Activated CD4-positive, alpha-beta T cell treated with anti-CD3 and anti-CD28 coated beads for 36 hours (primary cell): ENCODE results near the gene UGGT2. TPM values are rescaled to one million over a fixed set of nuclear protein-coding genes. Genes with fewer than 3 reads are reported as not detected.

Experiments used
- ATAC-seq: fragments of 200-7000 bp; cut with Tn5 transposase; one replicate; pipeline ENCODE4 v1.10.0; 2021; ENCODE audit warnings: mild to moderate bottlenecking, moderate library complexity
- CTCF ChIA-PET: fragments of 350-600 bp; sonication (Branson Sonifier 250); formaldehyde crosslinking; loops from one replicate; lab custom pipeline; 2021; ENCODE audit warnings: antibody characterized with exemption; lab: Charles Lee
- POLR2A ChIA-PET: fragments of 350-600 bp; sonication (Branson Sonifier 250); formaldehyde crosslinking; loops from one replicate; lab custom pipeline; 2021; ENCODE audit warnings: antibody characterized with exemption, inconsistent platforms; lab: Charles Lee
- DNase-seq: peaks from one replicate; pipeline ENCODE4 v3.0.0-alpha.2; 2020
- H3K27ac Mint-ChIP-seq: one replicate; pipeline ENCODE4 v1.8.0; 2021; ENCODE audit warnings: mixed read lengths
- H3K27me3 Mint-ChIP-seq: one replicate; pipeline ENCODE4 v1.8.0; 2021; ENCODE audit warnings: mixed read lengths
- H3K36me3 Mint-ChIP-seq: one replicate; pipeline ENCODE4 v1.8.0; 2021; ENCODE audit warnings: low read depth, mixed read lengths
- H3K4me1 Mint-ChIP-seq: one replicate; pipeline ENCODE4 v1.8.0; 2021; ENCODE audit warnings: mixed read lengths
- H3K4me3 Mint-ChIP-seq: one replicate; pipeline ENCODE4 v1.8.0; 2021; ENCODE audit warnings: mild to moderate bottlenecking, moderate library complexity, mixed read lengths
- H3K9me3 Mint-ChIP-seq: one replicate; pipeline ENCODE4 v1.8.0; 2021; ENCODE audit warnings: low read depth, mixed read lengths
- intact Hi-C, 2 experiments: fragments of 100-400 bp; cut with DNase I in 1 of 2; cut with micrococcal nuclease in 1 of 2; formaldehyde crosslinking; loops; one replicate each; pipeline versions ENCODE4 v1.14.2 to v1.15.1; 2022 to 2024; cut with DNase I, micrococcal nuclease
- total RNA-seq, 2 experiments: library from RNA; stranded (reverse); gene quantifications; one replicate each; pipeline ENCODE4 v1.2.3, GENCODE V29; 2021

Gene UGGT2
- total RNA-seq, 2 experiments from 2014 or later, result 0.18 to 0.34 TPM

DNA sequence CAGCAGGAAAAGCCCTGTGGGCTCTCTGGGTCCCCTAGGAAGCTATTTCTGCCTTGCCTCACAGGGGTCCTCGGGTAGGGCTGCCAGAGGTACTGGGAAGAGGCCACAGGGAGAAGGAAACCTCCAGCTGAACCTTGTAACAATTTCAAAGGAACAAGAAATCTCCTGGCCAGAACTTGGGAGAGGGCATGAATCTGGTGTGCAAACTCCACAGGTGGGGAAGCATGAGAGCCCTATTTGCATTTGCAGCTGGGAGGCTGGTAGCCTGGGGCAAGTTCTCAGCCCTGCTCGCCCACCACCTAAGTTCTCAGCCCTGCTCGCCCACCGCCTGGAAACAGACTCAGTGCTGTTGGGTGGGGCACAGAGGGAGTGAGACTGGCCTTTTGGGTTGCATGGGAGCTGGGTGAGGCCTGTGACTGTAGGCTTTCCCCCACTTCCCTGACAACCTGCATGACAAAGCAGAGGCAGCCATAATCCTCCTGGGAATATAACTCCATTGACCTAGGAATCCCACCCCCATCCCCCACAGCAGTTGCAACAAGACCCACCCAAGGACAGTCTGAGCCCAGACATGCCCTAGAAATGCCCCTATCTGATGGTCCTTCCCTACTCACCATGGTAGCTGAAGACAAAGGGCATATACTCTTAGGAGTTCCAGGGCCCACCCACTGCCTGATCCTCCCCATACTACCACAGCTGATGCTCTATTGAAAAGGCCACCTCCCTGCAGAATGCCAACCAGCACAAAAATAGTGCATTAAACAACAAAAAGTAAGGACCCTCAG lies 11.7 kb downstream of the UGGT2 start:
- POLR2A ChIA-PET, result no interaction called here
- H3K36me3 Mint-ChIP-seq, result no peaks in the 10 kb centered on the region
- no peak overlapping the region for H3K4me3 Mint-ChIP-seq

DNA sequence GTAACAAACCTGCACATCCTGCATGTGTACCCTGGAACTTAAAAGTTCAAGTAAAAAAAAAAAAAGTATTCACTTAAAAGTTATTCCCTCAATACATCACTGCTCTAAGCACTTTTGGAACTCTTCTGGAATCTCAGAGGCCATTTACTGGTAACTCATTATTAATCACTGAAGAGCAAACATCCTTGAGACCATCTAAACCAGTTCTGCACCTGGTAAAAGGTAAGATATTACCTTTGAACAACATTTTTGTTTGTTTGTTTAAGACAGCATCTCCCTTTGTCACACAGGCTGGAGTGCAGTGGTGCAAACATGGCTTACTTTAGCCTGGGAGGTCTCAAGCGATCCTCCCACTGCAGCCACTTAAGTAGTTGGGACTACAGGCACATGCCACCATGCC lies 16.7 kb downstream of the UGGT2 start:
- Mint-ChIP-seq H3K27ac (no peak overlapping the region), H3K36me3 (no peaks in the 10 kb centered on the region), H3K27me3 (no peaks in the 10 kb centered on the region), H3K9me3 (peaks cover 5% of the 10 kb centered on the region), H3K4me3 (no peak overlapping the region), H3K4me1 (no peaks in the 10 kb centered on the region)
- no peak for ATAC-seq
- no peak for DNase-seq
- POLR2A ChIA-PET, result no interaction called here
- intact Hi-C loops, result no loop called here
- CTCF ChIA-PET, result no interaction called here

More for the DNA sequence above, 11.7 kb downstream of the UGGT2 start:
- Mint-ChIP-seq H3K27ac (no peak overlapping the region), H3K4me1 (no peaks in the 10 kb centered on the region), H3K9me3 (peaks cover 3% of the 10 kb centered on the region), H3K27me3 (no peaks in the 10 kb centered on the region)
- CTCF ChIA-PET, result no interaction called here
- ATAC-seq (no peak), DNase-seq (no peak)
- intact Hi-C loops, result no loop called here

DNA sequence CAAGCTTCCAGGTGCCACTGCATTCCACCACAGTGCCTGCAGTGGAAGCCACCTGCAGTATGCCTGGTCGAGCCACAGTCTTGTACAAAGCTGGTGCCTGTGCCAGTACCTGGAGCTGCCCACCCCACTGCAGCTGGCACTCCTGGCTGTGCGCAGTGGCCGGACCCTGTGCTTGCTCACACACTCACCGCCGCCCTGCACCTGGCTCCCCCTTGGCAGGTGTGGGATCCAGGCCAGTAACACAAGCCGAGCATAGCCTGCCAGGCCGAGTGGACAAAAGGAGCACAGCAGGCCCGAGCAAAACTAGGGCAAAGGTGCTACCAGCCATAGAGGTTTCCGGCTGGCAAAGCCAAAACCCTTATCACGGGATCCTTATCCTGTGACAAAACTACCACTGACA lies 18.5 kb downstream of the UGGT2 start:
- Mint-ChIP-seq H3K9me3 (peaks cover 1% of the 10 kb centered on the region), H3K36me3 (no peaks in the 10 kb centered on the region), H3K27ac (no peak overlapping the region), H3K4me1 (no peaks in the 10 kb centered on the region), H3K27me3 (no peaks in the 10 kb centered on the region), H3K4me3 (no peak overlapping the region)
- CTCF ChIA-PET, result no interaction called here
- POLR2A ChIA-PET, result no interaction called here
- ATAC-seq (no peak), DNase-seq (no peak)
- intact Hi-C loops, result no loop called here

DNA sequence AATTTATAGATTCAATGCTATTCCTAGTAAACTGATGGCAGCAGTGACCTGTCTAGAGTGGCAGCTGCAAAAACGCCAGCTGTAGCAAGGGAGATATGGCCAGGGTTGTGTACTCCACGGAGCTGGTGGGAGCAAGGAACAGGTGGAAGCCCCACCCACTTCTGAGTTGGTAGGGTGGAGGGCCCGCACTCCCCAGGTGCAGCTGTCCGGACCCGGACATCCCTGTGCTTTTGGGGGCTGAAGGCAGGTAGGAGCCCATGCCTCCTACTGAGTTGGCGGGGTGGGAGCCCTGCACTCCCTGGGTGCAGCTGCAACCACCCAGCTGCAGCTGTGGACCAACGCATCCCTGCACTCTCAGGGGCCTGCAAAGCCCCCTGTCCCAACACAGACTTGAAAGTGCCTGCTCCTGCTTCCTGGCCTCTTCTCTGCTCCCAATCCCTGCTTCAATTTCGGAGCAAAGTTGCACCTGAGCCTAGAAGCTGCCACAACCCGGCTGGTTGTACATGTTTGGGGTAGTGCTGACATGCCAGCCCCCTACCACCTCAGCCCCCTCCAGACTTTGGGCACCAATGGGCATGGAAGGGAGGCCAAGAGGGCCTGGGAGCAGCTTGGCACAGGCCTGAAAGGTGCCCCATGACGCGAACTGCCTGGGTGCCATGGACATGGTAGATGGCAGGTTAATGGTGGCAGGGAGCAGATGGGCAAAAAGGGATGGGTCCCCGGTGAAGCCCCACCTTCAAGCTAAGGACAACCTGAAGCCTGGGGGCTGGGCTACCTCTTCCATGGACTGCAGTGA lies 19.8 kb downstream of the UGGT2 start:
- no peaks in the 10 kb centered on the region for H3K36me3 Mint-ChIP-seq
- no peak overlapping the region for H3K4me3 Mint-ChIP-seq
- no peak overlapping the region for H3K27ac Mint-ChIP-seq
- no peak for DNase-seq
- intact Hi-C loops, result no loop called here
- ATAC-seq, result no peak
- H3K9me3 Mint-ChIP-seq, result peaks cover 1% of the 10 kb centered on the region
- ChIA-PET POLR2A (interaction anchor here (0.7 kb wide), 1 partner anchor 19 kb away, joined by 3 read pairs; no protein-coding TSS in a partner anchor), CTCF (no interaction called here)
- no peaks in the 10 kb centered on the region for H3K27me3 Mint-ChIP-seq
- no peaks in the 10 kb centered on the region for H3K4me1 Mint-ChIP-seq

DNA sequence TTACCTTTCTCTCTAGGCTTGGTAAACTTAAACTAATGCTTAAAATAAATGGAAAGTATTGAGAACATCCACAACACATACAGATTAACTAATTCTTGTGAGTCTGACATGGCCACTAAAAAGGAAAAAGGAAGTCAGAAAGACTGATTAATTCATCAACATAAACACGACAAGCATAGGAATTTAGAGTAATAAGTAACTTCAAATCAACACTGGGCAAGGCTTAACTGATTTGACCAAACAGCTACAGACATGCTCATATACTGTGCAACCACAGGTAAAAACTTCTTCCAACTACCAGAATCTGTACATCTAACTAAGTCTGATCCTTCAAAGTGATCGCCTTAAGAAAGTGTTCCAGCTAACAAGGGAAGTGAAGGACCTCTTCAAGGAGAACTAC lies 20.5 kb downstream of the UGGT2 start:
- H3K27ac Mint-ChIP-seq, result no peak overlapping the region
- CTCF ChIA-PET, result no interaction called here
- intact Hi-C loops, result no loop called here

DNA sequence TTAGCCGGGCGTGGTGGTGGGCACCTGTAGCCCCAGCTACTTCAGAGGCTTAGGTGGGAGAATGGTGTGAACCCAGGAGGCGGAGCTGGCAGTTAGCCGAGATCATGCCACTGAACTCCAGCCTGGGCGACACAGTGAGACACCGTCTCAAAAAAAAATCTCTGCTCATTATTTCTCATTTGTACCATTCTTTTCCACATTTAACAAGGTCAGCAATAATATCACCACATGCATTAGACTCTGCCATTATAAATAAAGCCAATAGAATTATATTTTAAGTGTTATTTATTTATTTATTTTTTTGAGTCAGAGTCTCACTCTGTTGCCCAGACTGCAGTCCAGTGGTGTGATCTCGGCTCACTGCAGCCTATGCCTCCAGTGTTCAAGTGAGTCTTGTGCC lies 24.2 kb downstream of the UGGT2 start:
- Mint-ChIP-seq H3K4me1 (no peaks in the 10 kb centered on the region), H3K27me3 (no peaks in the 10 kb centered on the region), H3K4me3 (no peak overlapping the region), H3K9me3 (no peaks in the 10 kb centered on the region), H3K36me3 (no peaks in the 10 kb centered on the region), H3K27ac (no peak overlapping the region)
- no peak for DNase-seq
- POLR2A ChIA-PET, result no interaction called here
- intact Hi-C loops, result no loop called here
- CTCF ChIA-PET, result no interaction called here
- ATAC-seq, result no peak

More for the DNA sequence above, 20.5 kb downstream of the UGGT2 start:
- H3K27me3 Mint-ChIP-seq, result no peaks in the 10 kb centered on the region
- no peak overlapping the region for H3K4me3 Mint-ChIP-seq
- ATAC-seq (no peak), DNase-seq (no peak)
- POLR2A ChIA-PET, result interaction anchor here (0.7 kb wide), 1 partner anchor 20 kb away, joined by 3 read pairs; no protein-coding TSS in a partner anchor
- H3K4me1 Mint-ChIP-seq, result no peaks in the 10 kb centered on the region
- no peaks in the 10 kb centered on the region for H3K36me3 Mint-ChIP-seq
- peaks cover 1% of the 10 kb centered on the region for H3K9me3 Mint-ChIP-seq

DNA sequence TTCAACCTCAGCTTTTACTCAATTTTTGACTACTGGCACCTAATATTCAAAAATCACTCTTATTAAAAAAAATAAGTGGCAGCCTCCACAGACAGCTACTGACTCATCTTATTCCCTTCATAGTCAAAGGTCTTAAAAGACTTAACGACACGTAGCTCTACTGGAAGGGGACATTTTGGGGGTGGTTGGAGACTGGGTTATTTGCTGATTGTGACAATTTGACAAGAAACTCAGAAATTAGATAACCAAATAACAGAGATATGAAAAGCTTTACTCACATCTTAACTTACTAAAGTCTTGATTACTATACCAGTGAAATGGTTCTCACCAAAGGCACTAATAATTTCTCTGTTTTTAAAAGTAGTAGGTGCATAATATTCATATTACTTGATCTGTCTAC lies 25.7 kb downstream of the UGGT2 start:
- H3K4me1 Mint-ChIP-seq, result no peaks in the 10 kb centered on the region

DNA sequence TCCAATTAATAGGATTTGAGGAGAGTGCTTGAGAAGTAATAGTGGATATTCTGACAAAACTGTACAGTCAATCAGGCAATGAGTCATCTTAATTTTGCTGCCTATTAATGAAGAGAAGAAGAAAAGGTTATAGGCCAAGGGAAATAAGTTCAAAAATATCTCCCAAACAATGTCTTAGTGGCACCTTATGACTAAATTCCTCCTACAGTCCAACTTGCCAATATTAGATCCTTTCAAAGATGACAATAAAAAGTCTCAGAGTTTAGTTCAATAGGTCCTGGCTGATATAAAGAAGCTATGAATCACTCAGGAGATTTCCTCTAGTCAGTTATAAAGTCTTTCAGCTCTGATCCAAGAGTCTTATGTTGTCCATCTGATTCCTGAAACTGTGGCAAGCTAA lies 27.9 kb downstream of the UGGT2 start:
- Mint-ChIP-seq H3K36me3 (no peaks in the 10 kb centered on the region), H3K4me1 (no peaks in the 10 kb centered on the region), H3K9me3 (no peaks in the 10 kb centered on the region), H3K4me3 (no peak overlapping the region), H3K27me3 (no peaks in the 10 kb centered on the region), H3K27ac (no peak overlapping the region)
- ATAC-seq (no peak), DNase-seq (no peak)
- ChIA-PET POLR2A (no interaction called here), CTCF (no interaction called here)
- intact Hi-C loops, result no loop called here

More for the DNA sequence above, 25.7 kb downstream of the UGGT2 start:
- Mint-ChIP-seq H3K36me3 (no peaks in the 10 kb centered on the region), H3K27ac (no peak overlapping the region), H3K4me3 (no peak overlapping the region), H3K9me3 (no peaks in the 10 kb centered on the region), H3K27me3 (no peaks in the 10 kb centered on the region)
- intact Hi-C loops, result no loop called here
- ATAC-seq, result no peak
- no peak for DNase-seq
- ChIA-PET CTCF (interaction anchor here (0.7 to 1.2 kb wide), 2 partner anchors 8 to 142 kb away, joined by 3 read pairs; no protein-coding TSS in a partner anchor), POLR2A (no interaction called here)

DNA sequence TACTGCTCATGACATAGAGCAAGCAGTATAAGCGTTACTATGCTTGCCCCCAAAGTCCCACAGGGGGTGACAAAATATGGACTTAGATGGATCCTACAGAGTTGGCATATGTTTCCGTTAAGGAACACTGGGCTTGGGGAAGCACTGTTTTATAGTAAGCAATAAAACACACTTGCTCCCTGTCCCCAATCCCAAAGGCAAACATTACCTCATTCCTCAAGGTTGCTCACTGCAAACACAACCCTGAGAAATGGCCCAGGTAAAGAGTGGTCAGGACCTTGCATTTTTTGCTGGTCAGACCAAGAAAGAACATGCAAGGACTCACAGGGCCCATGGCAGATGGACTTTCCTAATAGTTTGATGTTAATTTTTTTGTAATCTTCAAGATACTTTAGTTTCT lies 32.3 kb downstream of the UGGT2 start:
- H3K27ac Mint-ChIP-seq, result no peak overlapping the region
- DNase-seq (no peak), ATAC-seq (no peak)
- no peaks in the 10 kb centered on the region for H3K4me1 Mint-ChIP-seq
- intact Hi-C loops, result loop anchor here (1.0 to 5.0 kb wide), 3 partner anchors 796 to 937 kb away; no protein-coding TSS in a partner anchor
- ChIA-PET CTCF (interaction anchor here (1.5 kb wide), 1 partner anchor 207 kb away, joined by 5 read pairs; no protein-coding TSS in a partner anchor), POLR2A (no interaction called here)
- no peak overlapping the region for H3K4me3 Mint-ChIP-seq
- peaks cover 2% of the 10 kb centered on the region for H3K9me3 Mint-ChIP-seq
- H3K27me3 Mint-ChIP-seq, result no peaks in the 10 kb centered on the region
- no peaks in the 10 kb centered on the region for H3K36me3 Mint-ChIP-seq

DNA sequence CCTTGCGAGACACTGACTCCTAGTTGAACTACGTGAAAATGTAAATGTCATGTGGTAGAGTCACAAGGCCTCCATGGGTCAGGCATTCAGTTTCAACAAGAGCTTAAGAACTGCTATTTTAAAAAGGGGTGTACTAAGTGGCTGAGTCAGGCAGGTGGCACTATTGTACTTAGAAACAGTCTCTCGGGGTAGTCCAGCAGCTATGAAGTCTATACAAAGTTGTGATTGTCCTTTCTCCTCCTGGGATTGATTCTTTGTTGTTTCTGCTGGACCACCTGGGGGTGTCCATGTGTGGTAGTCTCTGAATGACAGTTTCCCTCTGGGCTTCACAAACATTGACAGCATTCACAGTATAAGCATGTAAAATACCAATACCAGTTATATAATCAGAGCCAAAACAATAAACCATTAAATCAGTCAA lies 33.0 kb downstream of the UGGT2 start:
- no peak overlapping the region for H3K27ac Mint-ChIP-seq
- DNase-seq, result peak; percentile 19
- ChIA-PET CTCF (interaction anchor here (0.6 to 1.5 kb wide), 11 partner anchors 8 to 938 kb away, joined by 3 to 5 read pairs (median 3); no protein-coding TSS in a partner anchor), POLR2A (no interaction called here)
- no peaks in the 10 kb centered on the region for H3K4me1 Mint-ChIP-seq
- no peak overlapping the region for H3K4me3 Mint-ChIP-seq
- H3K9me3 Mint-ChIP-seq, result peaks cover 4% of the 10 kb centered on the region
- H3K27me3 Mint-ChIP-seq, result no peaks in the 10 kb centered on the region
- intact Hi-C loops, result loop anchor here (1.0 to 5.0 kb wide), 3 partner anchors 797 to 938 kb away; no protein-coding TSS in a partner anchor
- no peaks in the 10 kb centered on the region for H3K36me3 Mint-ChIP-seq
- ATAC-seq, result peak; percentile 36

DNA sequence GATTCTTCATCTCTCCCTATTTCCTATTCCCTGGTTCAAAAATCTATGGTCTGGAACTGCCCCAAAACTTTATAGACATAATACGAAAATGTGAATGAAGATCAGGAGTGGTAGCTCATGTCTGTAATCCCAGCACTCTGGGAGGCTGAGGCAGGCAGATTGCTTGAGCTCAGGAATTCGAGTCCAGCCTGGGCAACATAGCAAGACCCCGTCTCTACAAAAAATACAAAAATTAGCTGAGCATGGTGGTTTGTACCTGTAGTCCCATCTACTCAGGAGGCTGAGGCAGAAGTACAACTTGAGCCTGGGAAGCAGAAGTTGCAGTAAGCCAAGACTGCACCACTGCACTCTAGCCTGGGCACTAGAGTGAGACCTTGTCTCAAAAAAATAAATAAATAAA lies 35.1 kb downstream of the UGGT2 start:
- Mint-ChIP-seq H3K9me3 (peaks cover 4% of the 10 kb centered on the region), H3K36me3 (no peaks in the 10 kb centered on the region), H3K4me3 (no peak overlapping the region), H3K4me1 (no peaks in the 10 kb centered on the region), H3K27me3 (no peaks in the 10 kb centered on the region), H3K27ac (no peak overlapping the region)
- ATAC-seq (no peak), DNase-seq (no peak)
- POLR2A ChIA-PET, result no interaction called here
- intact Hi-C loops, result no loop called here
- CTCF ChIA-PET, result interaction anchor here (0.6 to 1.1 kb wide), 2 partner anchors 12 to 360 kb away, joined by 3 read pairs; no protein-coding TSS in a partner anchor
